ENCODE results near the gene ACOT9. TPM values are rescaled to one million over a fixed set of nuclear protein-coding genes. Genes with fewer than 3 reads are reported as not detected.
A peak's percentile ranks its signal among the peaks of the same experiment; 100 is the strongest.

ACOT9 gene, protein sequence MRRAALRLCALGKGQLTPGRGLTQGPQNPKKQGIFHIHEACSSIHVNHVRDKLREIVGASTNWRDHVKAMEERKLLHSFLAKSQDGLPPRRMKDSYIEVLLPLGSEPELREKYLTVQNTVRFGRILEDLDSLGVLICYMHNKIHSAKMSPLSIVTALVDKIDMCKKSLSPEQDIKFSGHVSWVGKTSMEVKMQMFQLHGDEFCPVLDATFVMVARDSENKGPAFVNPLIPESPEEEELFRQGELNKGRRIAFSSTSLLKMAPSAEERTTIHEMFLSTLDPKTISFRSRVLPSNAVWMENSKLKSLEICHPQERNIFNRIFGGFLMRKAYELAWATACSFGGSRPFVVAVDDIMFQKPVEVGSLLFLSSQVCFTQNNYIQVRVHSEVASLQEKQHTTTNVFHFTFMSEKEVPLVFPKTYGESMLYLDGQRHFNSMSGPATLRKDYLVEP
- total RNA-seq = 10 to 100 TPM; 12.3 to 21.9 (median 20.6) TPM

DNA sequence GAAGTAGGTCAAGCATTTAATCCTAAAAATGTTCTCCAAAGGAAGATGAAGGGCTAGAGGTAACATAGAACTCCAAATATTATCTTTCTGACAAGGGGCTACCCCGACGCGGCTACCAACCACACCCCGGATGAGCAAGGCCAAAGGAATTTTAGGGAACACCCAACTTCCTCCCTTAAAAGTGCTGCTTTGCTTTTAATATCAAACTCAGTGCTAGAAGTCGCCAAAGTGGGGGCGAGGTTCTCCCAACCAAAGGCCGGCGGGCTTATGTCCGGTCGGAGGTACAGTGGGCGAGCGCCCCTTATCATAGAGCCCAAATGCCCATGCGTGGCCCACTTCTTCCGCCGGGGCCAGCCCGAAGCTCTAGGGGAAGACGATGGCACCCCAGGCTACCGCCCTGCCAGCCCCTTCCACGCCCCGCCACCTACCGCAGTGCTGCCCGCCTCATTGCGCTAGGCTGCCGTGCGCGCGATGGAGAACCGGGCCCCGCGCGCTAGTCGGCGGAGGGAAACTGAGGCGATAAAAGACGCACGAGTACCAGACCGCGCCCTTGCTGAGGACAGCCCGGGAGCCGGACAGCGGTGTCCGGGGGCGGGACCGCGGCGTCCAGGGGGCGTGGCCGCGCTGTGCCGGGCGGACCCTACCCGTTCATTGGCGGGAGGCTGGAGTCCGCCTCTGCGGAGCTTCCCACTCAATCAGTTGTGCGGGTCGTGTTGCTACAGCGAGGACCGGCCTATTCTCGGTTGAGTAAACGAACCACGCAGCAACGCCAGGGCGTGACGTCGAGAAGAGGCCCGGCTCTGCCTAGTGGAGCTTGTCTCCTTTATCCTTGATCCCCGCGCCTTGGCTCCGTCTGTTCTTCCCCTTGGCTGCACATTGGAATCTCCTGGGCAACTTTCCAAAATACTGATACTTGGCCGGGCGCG lies at the start of gene ACOT9:
Gene ACOT9, minus strand, starts transcription at position 580 of the 926 bp plus-strand sequence. Its CDS starts 132 bp downstream, at position 448.
- Histone ChIP-seq H3K27ac (peak within 1 kb of the TSS; percentile 91 to 96 (median 94)), H3K4me1 (no peaks in the 10 kb centered on the region), H3K4me3 (peak within 1 kb of the TSS; percentile 73 to 85 (median 82)), H3K36me3 (no peaks in the 10 kb centered on the region), H3K27me3 (no peaks in the 10 kb centered on the region), H3K9me3 (no peaks in the 10 kb centered on the region)
- peak; percentile 78 to 81 for TF ChIP-seq POLR2A (IDR thresholded peaks at IDR 0.05)
- TF ChIP-seq, protein P1, sequence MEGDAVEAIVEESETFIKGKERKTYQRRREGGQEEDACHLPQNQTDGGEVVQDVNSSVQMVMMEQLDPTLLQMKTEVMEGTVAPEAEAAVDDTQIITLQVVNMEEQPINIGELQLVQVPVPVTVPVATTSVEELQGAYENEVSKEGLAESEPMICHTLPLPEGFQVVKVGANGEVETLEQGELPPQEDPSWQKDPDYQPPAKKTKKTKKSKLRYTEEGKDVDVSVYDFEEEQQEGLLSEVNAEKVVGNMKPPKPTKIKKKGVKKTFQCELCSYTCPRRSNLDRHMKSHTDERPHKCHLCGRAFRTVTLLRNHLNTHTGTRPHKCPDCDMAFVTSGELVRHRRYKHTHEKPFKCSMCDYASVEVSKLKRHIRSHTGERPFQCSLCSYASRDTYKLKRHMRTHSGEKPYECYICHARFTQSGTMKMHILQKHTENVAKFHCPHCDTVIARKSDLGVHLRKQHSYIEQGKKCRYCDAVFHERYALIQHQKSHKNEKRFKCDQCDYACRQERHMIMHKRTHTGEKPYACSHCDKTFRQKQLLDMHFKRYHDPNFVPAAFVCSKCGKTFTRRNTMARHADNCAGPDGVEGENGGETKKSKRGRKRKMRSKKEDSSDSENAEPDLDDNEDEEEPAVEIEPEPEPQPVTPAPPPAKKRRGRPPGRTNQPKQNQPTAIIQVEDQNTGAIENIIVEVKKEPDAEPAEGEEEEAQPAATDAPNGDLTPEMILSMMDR (IDR thresholded peaks at IDR 0.05 in 4 of 5, conservative IDR thresholded peaks at IDR 0.05 in 1 of 5) = no peak
- in situ Hi-C loops (cut with MboI; ENCODE audit: low sequenced_read_pairs in 4 of 4) = no loop called here
- intact Hi-C loops (cut with DNase I; ENCODE audit: low total_unique reads) = loop anchor here (1.0 to 2.0 kb wide), 3 partner anchors 40 to 282 kb away; partner anchors contain the start of genes CXorf58 and SAT1
- ATAC-seq = peak; percentile 91 to 95
- peak; percentile 85 to 96 for DNase-seq

DNA sequence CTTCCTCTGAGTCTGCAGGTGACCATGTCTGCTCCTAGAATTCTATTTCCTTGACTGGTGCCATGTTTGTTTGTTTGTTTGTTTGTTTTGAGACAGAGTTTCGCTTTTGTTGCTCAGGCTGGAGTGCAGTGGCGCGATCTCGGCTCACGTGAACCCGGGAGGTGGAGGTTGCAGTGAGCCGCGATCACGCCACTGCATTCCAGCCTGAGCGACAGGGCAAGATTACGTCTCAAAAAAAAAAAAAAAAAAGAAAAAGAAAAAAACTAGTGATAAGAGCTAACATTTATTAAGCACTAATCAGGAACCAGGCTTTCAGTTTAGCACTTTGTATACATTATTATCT lies 47.0 kb upstream of the ACOT9 start:
- in situ Hi-C loops (cut with MboI; ENCODE audit: low sequenced_read_pairs in 4 of 4) = no loop called here
- no peak overlapping the region for H3K27ac ChIP-seq
- no peak overlapping the region for H3K4me3 ChIP-seq
- no peaks in the 10 kb centered on the region for H3K27me3 ChIP-seq
- no peaks in the 10 kb centered on the region for H3K36me3 ChIP-seq
- H3K4me1 ChIP-seq = peaks cover 0 to 8% of the 10 kb centered on the region in 2 donors
- ATAC-seq = no peak
- TF ChIP-seq, protein P1 (IDR thresholded peaks at IDR 0.05 in 4 of 5, conservative IDR thresholded peaks at IDR 0.05 in 1 of 5) = no peak
- TF ChIP-seq POLR2A (IDR thresholded peaks at IDR 0.05) = no peak
- DNase-seq = no peak
- intact Hi-C loops (cut with DNase I; ENCODE audit: low total_unique reads) = no loop called here
- no peaks in the 10 kb centered on the region for H3K9me3 ChIP-seq

DNA sequence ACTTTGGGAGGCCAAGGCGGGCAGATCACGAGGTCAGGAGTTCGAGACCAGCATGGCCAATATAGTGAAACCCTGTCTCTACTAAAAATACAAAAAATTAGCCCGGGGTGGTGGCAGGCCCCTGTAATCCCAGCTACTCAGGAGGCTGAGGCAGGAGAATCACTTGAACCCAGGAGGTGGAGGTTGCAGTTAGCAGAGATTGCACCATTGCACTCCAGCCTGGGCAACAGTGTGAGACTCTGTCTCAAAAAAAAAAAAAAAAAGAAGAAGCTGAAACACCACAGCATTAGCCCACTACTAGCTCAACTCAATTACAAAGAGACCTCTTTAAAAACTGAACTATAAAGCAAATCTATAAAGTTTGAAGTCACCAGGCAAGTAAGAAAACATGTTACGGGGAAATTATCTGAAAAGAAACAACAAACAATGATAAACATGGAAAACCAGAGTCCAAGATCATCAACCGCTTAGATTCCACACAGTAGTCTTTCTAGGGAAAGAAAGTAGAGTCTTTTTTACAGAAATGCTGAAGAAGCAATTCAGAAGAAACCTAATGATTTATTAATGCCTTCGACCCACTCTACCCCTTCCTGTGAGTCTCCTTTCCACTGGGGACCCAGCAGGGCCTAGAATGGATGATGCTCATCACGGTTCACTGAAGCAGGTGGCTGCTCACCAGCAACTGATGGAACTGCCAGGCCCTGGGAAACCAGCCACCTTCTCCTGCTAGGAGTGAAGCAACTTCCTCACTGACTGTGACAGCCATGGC lies 46.5 kb upstream of the ACOT9 start:
- ATAC-seq (no peak), DNase-seq (no peak)
- Histone ChIP-seq H3K4me3 (no peak overlapping the region), H3K9me3 (no peaks in the 10 kb centered on the region), H3K27ac (no peak overlapping the region), H3K36me3 (no peaks in the 10 kb centered on the region), H3K27me3 (no peaks in the 10 kb centered on the region), H3K4me1 (peaks cover 0 to 13% of the 10 kb centered on the region in 2 donors)
- in situ Hi-C loops (cut with MboI; ENCODE audit: low sequenced_read_pairs in 4 of 4) = loop anchor here in 3 of 4 donors (10.0 kb wide), 2 partner anchors 115 to 265 kb away; partner anchors contain the start of genes APOO (in 3 of the 3), CXorf58 (in 3 of the 3) and EIF2S3 (in 1 of the 3)
- TF ChIP-seq, protein P1 (IDR thresholded peaks at IDR 0.05 in 4 of 5, conservative IDR thresholded peaks at IDR 0.05 in 1 of 5) = no peak
- intact Hi-C loops (cut with DNase I; ENCODE audit: low total_unique reads) = loop anchor here (10.0 kb wide), 2 partner anchors 95 to 125 kb away; partner anchors contain the start of gene PRDX4

DNA sequence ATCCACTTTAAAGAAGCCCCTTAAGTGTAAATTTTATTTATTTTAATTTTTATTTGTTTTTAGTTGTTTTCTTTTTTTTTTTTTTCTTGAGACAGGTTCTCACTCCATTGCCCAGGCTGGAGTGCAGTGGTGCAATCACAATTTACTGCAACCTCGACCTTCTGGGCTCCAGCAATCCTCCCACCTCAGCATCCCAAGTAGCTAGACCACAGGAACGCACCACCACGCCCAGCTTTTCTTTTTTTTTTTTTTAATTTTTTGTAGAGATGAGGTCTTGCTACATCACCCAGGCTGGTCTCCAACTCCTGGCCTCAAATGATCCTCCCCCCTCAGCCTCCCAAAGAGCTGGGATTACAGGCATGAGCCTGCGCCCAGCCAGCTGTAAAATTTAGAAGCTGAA lies 45.9 kb upstream of the ACOT9 start:
- Histone ChIP-seq H3K27ac (no peak overlapping the region), H3K4me3 (no peak overlapping the region), H3K27me3 (no peaks in the 10 kb centered on the region), H3K9me3 (no peaks in the 10 kb centered on the region), H3K36me3 (no peaks in the 10 kb centered on the region), H3K4me1 (peaks cover 0 to 14% of the 10 kb centered on the region in 2 donors)
- no peak for DNase-seq
- no peak for TF ChIP-seq POLR2A (IDR thresholded peaks at IDR 0.05)
- TF ChIP-seq, protein P1 (IDR thresholded peaks at IDR 0.05 in 4 of 5, conservative IDR thresholded peaks at IDR 0.05 in 1 of 5) = no peak
- no peak for ATAC-seq
- in situ Hi-C loops (cut with MboI; ENCODE audit: low sequenced_read_pairs in 4 of 4) = loop anchor here in 3 of 4 donors (10.0 kb wide), 2 partner anchors 116 to 266 kb away; partner anchors contain the start of genes APOO (in 3 of the 3), CXorf58 (in 3 of the 3) and EIF2S3 (in 1 of the 3)
- intact Hi-C loops (cut with DNase I; ENCODE audit: low total_unique reads) = loop anchor here (10.0 kb wide), 2 partner anchors 94 to 124 kb away; partner anchors contain the start of gene PRDX4
